CD14-positive monocyte (primary cell): ENCODE results near the gene SCARB1. TPM values are rescaled to one million over a fixed set of nuclear protein-coding genes. Genes with fewer than 3 reads are reported as not detected.
A peak's percentile ranks its signal among the peaks of the same experiment; 100 is the strongest.

Source experiments
- DNase-seq, 3 donors: peaks; one replicate each; pipeline ENCODE4 v3.0.0-alpha.2; 2011 to 2022
- H2AFZ ChIP-seq: 2 replicates; pipeline ENCODE4 v1.6.0; 2012; ENCODE audit warnings: mild to moderate bottlenecking, low read depth, low read length, inconsistent platforms; ENCODE audit not compliant: insufficient read depth, poor library complexity, severe bottlenecking
- H3K27ac ChIP-seq, 2 donors: 1 replicate in 1 of 2; 2 replicates in 1 of 2; pipeline ENCODE4 v1.5.1; 2012 to 2013; ENCODE audit warnings: low read length in 2 of 2, control low read depth in 1 of 2, inconsistent platforms in 1 of 2, low read depth in 1 of 2, mild to moderate bottlenecking in 1 of 2
- H3K27me3 ChIP-seq, 2 donors: one replicate each; pipeline versions ENCODE4 v1.6.0 to v1.6.1; 2011 to 2013; ENCODE audit warnings: low read length in 2 of 2; ENCODE audit not compliant: control insufficient read depth in 2 of 2, insufficient read depth in 2 of 2
- H3K36me3 ChIP-seq, 2 donors: replicated peaks in 1 of 2; 1 replicate in 1 of 2; 2 replicates in 1 of 2; pipeline versions ENCODE4 v1.5.1 to v1.6.1; 2012 to 2013; ENCODE audit warnings: low read length in 2 of 2, control low read depth in 1 of 2, inconsistent platforms in 1 of 2, mild to moderate bottlenecking in 1 of 2; ENCODE audit not compliant: insufficient read depth in 2 of 2, control insufficient read depth in 1 of 2
- H3K4me1 ChIP-seq, 2 donors: 1 replicate in 1 of 2; 2 replicates in 1 of 2; pipeline versions ENCODE4 v1.5.1 to v1.6.1; 2012 to 2013; ENCODE audit warnings: low read length in 2 of 2, control low read depth in 1 of 2, inconsistent platforms in 1 of 2, mild to moderate bottlenecking in 1 of 2, moderate library complexity in 1 of 2; ENCODE audit not compliant: insufficient read depth in 2 of 2, control insufficient read depth in 1 of 2
- H3K4me2 ChIP-seq: replicated peaks from 2 replicates; pipeline ENCODE3; 2012; ENCODE audit warnings: low read length, moderate library complexity, mild to moderate bottlenecking; ENCODE audit not compliant: poor library complexity, severe bottlenecking; ENCODE audit errors: extremely low read depth
- H3K4me3 ChIP-seq, 3 experiments: fragments of 200-600 bp in 1 of 3; sonication (generic) in 1 of 3; replicated peaks in 1 of 3; 1 replicate in 2 of 3; 2 replicates in 1 of 3; pipeline ENCODE4 v1.5.1; 2011 to 2013; ENCODE audit warnings: low read length in 3 of 3, mild to moderate bottlenecking in 3 of 3, control low read depth in 2 of 3, low read depth in 2 of 3, inconsistent platforms in 1 of 3, moderate library complexity in 1 of 3
- H3K79me2 ChIP-seq: 2 replicates; pipeline ENCODE4 v1.6.0; 2012; ENCODE audit warnings: mild to moderate bottlenecking, control low read depth, inconsistent platforms, low read length, moderate library complexity; ENCODE audit not compliant: insufficient read depth
- H3K9ac ChIP-seq: 2 replicates; pipeline ENCODE4 v1.6.0; 2017; ENCODE audit warnings: low read length, mild to moderate bottlenecking; ENCODE audit not compliant: insufficient read depth, poor library complexity, severe bottlenecking
- H3K9me3 ChIP-seq, 2 donors: replicated peaks in 1 of 2; 1 replicate in 1 of 2; 2 replicates in 1 of 2; pipeline versions ENCODE4 v1.5.1 to v1.6.1; 2012 to 2013; ENCODE audit warnings: low read length in 2 of 2, control low read depth in 1 of 2; ENCODE audit not compliant: control insufficient read depth in 1 of 2, insufficient read depth in 1 of 2
- H4K20me1 ChIP-seq: 2 replicates; pipeline ENCODE4 v1.6.0; 2012; ENCODE audit warnings: mild to moderate bottlenecking, low read length, control low read depth, moderate library complexity; ENCODE audit not compliant: insufficient read depth
- H3K27ac Mint-ChIP-seq, 7 donors: one replicate each; pipeline ENCODE4 v1.8.0; 2020; ENCODE audit warnings: mild to moderate bottlenecking in 7 of 7, mixed read lengths in 7 of 7, moderate library complexity in 6 of 7, inconsistent platforms in 2 of 7
- H3K27me3 Mint-ChIP-seq, 3 donors: one replicate each; pipeline ENCODE4 v1.8.0; 2021 to 2022; ENCODE audit warnings: low read depth in 3 of 3, mild to moderate bottlenecking in 3 of 3, mixed read lengths in 3 of 3, moderate library complexity in 3 of 3, inconsistent platforms in 1 of 3
- H3K36me3 Mint-ChIP-seq, 2 donors: one replicate each; pipeline ENCODE4 v1.8.0; 2020; ENCODE audit warnings: mixed read lengths in 2 of 2, inconsistent platforms in 1 of 2, mild to moderate bottlenecking in 1 of 2
- H3K4me1 Mint-ChIP-seq: one replicate; pipeline ENCODE4 v1.8.0; 2020; ENCODE audit warnings: mild to moderate bottlenecking, mixed read lengths
- H3K4me3 Mint-ChIP-seq, 2 donors: one replicate each; pipeline ENCODE4 v1.8.0; 2020; ENCODE audit warnings: mild to moderate bottlenecking in 2 of 2, mixed read lengths in 2 of 2, moderate library complexity in 1 of 2
- H3K9me3 Mint-ChIP-seq, 7 donors: one replicate each; pipeline ENCODE4 v1.8.0; 2020 to 2022; ENCODE audit warnings: mixed read lengths in 7 of 7, mild to moderate bottlenecking in 6 of 7, moderate library complexity in 6 of 7, inconsistent platforms in 2 of 7
- CTCF ChIP-seq: fragments of 200-600 bp; IDR thresholded peaks from one replicate; pipeline ENCODE4 v1.8.0; 2022; ENCODE audit warnings: antibody characterized with exemption, mild to moderate bottlenecking
- WGBS: methylation state at CpG from one replicate; pipeline ENCODE4 v1.1.5; 2013; ENCODE audit warnings: missing lambda C conversion rate; ENCODE audit not compliant: insufficient coverage; 5-methylcytosine and 5-hydroxymethylcytosine counted together
- intact Hi-C, 2 donors: fragments of 100-400 bp; cut with micrococcal nuclease; formaldehyde crosslinking; loops; one replicate each; pipeline versions ENCODE4 v1.15.0 to v1.15.1; 2023
- polyA plus RNA-seq, 3 donors: library from polyadenylated mRNA; depleted of rRNA in 1 of 3; unstranded in 2 of 3; stranded (reverse) in 1 of 3; fragments of 300-500 nt in 2 of 3; fragments of >200 nt in 1 of 3; fragmentation: Illumina TruSeq in 2 of 3; gene quantifications; 1 replicate in 2 of 3; 2 replicates in 1 of 3; pipeline ENCODE4 v1.2.3, GENCODE V29; 2012 to 2021

SCARB1 gene
- polyA plus RNA-seq, 3 donors: 13.1 to 34.3 (median 15.2) TPM

DNA sequence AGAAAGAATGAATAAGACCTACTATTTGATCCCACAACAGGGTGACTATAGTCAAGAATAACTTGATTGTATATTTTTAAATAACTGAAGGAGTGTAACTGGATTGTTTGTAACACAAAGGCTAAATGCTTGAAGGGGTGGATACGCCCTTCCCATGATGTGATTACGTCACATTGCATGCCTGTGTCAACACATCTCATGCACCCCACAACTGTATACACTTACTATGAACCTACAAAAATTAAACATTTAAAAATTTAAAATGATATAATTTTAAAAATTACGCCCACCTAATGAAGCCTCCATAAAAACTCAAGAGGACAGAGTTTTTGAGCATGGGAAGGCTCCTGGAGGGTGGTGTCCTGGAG, 94.5 kb downstream of the SCARB1 start:
- no CpG with 5 or more reads among the region's 3 CpGs for WGBS
- no peaks in the 10 kb centered on the region for H3K27me3 ChIP-seq
- no peak for TF ChIP-seq CTCF
- intact Hi-C loops: loop anchor here (5.0 kb wide), 6 partner anchors 37 to 217 kb away; partner anchors contain the start of gene NCOR2 (in 1 of the 2)
- peak overlapping the region in 1 of 2 donors; percentile 66 for H3K27ac ChIP-seq
- peaks cover 4 to 10% of the 10 kb centered on the region in 2 donors for H3K9me3 ChIP-seq
- no peak overlapping the region for H3K9ac ChIP-seq
- peaks cover 74 to 81% of the 10 kb centered on the region in 2 donors for H3K4me1 ChIP-seq
- H3K4me3 ChIP-seq: no peak overlapping the region
- Mint-ChIP-seq H3K27me3 (peaks cover 2 to 9% (median 5%) of the 10 kb centered on the region in 3 donors), H3K27ac (peak overlapping the region; percentile 73 to 92 (median 80)), H3K4me3 (no peak overlapping the region), H3K36me3 (peaks cover 0 to 5% of the 10 kb centered on the region in 2 donors), H3K9me3 (peaks cover 0 to 12% (median 9%) of the 10 kb centered on the region in 7 donors), H3K4me1 (peaks cover 81% of the 10 kb centered on the region)
- DNase-seq: peak; percentile 70 to 78 (median 74)
- no peaks in the 10 kb centered on the region for H4K20me1 ChIP-seq
- no peak overlapping the region for H2AFZ ChIP-seq
- no peaks in the 10 kb centered on the region for H3K79me2 ChIP-seq
- no peaks in the 10 kb centered on the region for H3K36me3 ChIP-seq
- no peak overlapping the region for H3K4me2 ChIP-seq

DNA sequence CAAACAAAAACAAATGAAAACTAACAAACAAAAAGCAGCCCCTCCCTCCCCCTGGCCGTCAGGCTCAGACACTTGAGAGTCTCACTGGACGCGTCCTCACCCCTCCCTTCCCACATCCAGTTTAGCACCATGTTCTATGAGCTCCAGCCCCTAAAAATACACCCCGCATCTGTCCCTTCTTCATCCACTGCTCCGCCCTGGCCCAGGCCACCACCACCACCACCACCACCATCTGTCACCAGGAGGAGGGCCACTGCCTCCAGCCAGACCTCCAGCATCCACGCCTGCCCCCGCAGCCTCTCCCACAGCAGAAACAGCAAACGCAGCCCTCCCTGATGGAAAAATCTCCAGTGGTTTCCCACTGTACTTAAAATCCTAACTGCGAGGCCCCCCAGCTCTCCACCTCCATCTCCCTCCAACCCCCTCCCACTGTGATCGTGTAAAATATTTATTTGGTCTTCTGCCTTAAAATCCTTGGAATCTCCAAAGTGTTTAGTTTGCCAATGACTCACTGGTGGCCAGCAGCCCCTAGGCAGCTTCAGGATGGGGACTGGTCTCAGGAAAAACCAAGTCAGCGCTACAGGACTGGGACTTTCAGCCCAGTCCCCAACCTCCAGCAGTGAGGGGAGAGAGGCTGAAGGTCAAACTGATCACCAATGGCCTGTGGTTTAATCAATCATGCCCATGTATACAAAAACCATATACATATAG, 95.1 kb downstream of the SCARB1 start:
- no peak overlapping the region for H3K4me2 ChIP-seq
- H3K27ac ChIP-seq: peak overlapping the region in 1 of 2 donors; percentile 66
- H3K27me3 ChIP-seq: no peaks in the 10 kb centered on the region
- Mint-ChIP-seq H3K9me3 (peaks cover 0 to 16% (median 10%) of the 10 kb centered on the region in 7 donors), H3K27me3 (peaks cover 2 to 10% (median 5%) of the 10 kb centered on the region in 3 donors), H3K4me1 (peaks cover 78% of the 10 kb centered on the region), H3K4me3 (no peak overlapping the region), H3K27ac (peak overlapping the region; percentile 73 to 89 (median 78)), H3K36me3 (peaks cover 0 to 5% of the 10 kb centered on the region in 2 donors)
- DNase-seq: peak in 1 of 3 donors; percentile 63
- TF ChIP-seq CTCF: no peak
- no peak overlapping the region for H2AFZ ChIP-seq
- no peak overlapping the region for H3K9ac ChIP-seq
- no peaks in the 10 kb centered on the region for H3K36me3 ChIP-seq
- peaks cover 4 to 11% of the 10 kb centered on the region in 2 donors for H3K9me3 ChIP-seq
- intact Hi-C loops: loop anchor here (5.0 kb wide), 6 partner anchors 36 to 216 kb away; partner anchors contain the start of gene NCOR2 (in 1 of the 2)
- H3K79me2 ChIP-seq: no peaks in the 10 kb centered on the region
- peaks cover 74 to 79% of the 10 kb centered on the region in 2 donors for H3K4me1 ChIP-seq
- 89% methylated on average over 8 of the region's 11 CpGs for WGBS
- no peaks in the 10 kb centered on the region for H4K20me1 ChIP-seq
- H3K4me3 ChIP-seq: no peak overlapping the region
